CD14-positive monocyte (primary cell): Measurements from ENCODE around the gene INCENP. TPM values are rescaled to one million over a fixed set of nuclear protein-coding genes. Genes with fewer than 3 reads are reported as not detected.
A peak's percentile ranks its signal among the peaks of the same experiment; 100 is the strongest.

Source experiments
- DNase-seq, 3 donors: peaks; one replicate each; pipeline ENCODE4 v3.0.0-alpha.2; 2011 to 2022
- H2AFZ ChIP-seq: 2 replicates; pipeline ENCODE4 v1.6.0; 2012; ENCODE audit warnings: mild to moderate bottlenecking, low read depth, low read length, inconsistent platforms; ENCODE audit not compliant: insufficient read depth, poor library complexity, severe bottlenecking
- H3K27ac ChIP-seq, 2 donors: 1 replicate in 1 of 2; 2 replicates in 1 of 2; pipeline ENCODE4 v1.5.1; 2012 to 2013; ENCODE audit warnings: low read length in 2 of 2, control low read depth in 1 of 2, inconsistent platforms in 1 of 2, low read depth in 1 of 2, mild to moderate bottlenecking in 1 of 2
- H3K27me3 ChIP-seq, 2 donors: one replicate each; pipeline versions ENCODE4 v1.6.0 to v1.6.1; 2011 to 2013; ENCODE audit warnings: low read length in 2 of 2; ENCODE audit not compliant: control insufficient read depth in 2 of 2, insufficient read depth in 2 of 2
- H3K36me3 ChIP-seq, 2 donors: replicated peaks in 1 of 2; 1 replicate in 1 of 2; 2 replicates in 1 of 2; pipeline versions ENCODE4 v1.5.1 to v1.6.1; 2012 to 2013; ENCODE audit warnings: low read length in 2 of 2, control low read depth in 1 of 2, inconsistent platforms in 1 of 2, mild to moderate bottlenecking in 1 of 2; ENCODE audit not compliant: insufficient read depth in 2 of 2, control insufficient read depth in 1 of 2
- H3K4me1 ChIP-seq, 2 donors: 1 replicate in 1 of 2; 2 replicates in 1 of 2; pipeline versions ENCODE4 v1.5.1 to v1.6.1; 2012 to 2013; ENCODE audit warnings: low read length in 2 of 2, control low read depth in 1 of 2, inconsistent platforms in 1 of 2, mild to moderate bottlenecking in 1 of 2, moderate library complexity in 1 of 2; ENCODE audit not compliant: insufficient read depth in 2 of 2, control insufficient read depth in 1 of 2
- H3K4me2 ChIP-seq: replicated peaks from 2 replicates; pipeline ENCODE3; 2012; ENCODE audit warnings: low read length, moderate library complexity, mild to moderate bottlenecking; ENCODE audit not compliant: poor library complexity, severe bottlenecking; ENCODE audit errors: extremely low read depth
- H3K4me3 ChIP-seq, 3 experiments: fragments of 200-600 bp in 1 of 3; sonication (generic) in 1 of 3; replicated peaks in 1 of 3; 1 replicate in 2 of 3; 2 replicates in 1 of 3; pipeline ENCODE4 v1.5.1; 2011 to 2013; ENCODE audit warnings: low read length in 3 of 3, mild to moderate bottlenecking in 3 of 3, control low read depth in 2 of 3, low read depth in 2 of 3, inconsistent platforms in 1 of 3, moderate library complexity in 1 of 3
- H3K79me2 ChIP-seq: 2 replicates; pipeline ENCODE4 v1.6.0; 2012; ENCODE audit warnings: mild to moderate bottlenecking, control low read depth, inconsistent platforms, low read length, moderate library complexity; ENCODE audit not compliant: insufficient read depth
- H3K9ac ChIP-seq: 2 replicates; pipeline ENCODE4 v1.6.0; 2017; ENCODE audit warnings: low read length, mild to moderate bottlenecking; ENCODE audit not compliant: insufficient read depth, poor library complexity, severe bottlenecking
- H3K9me3 ChIP-seq, 2 donors: replicated peaks in 1 of 2; 1 replicate in 1 of 2; 2 replicates in 1 of 2; pipeline versions ENCODE4 v1.5.1 to v1.6.1; 2012 to 2013; ENCODE audit warnings: low read length in 2 of 2, control low read depth in 1 of 2; ENCODE audit not compliant: control insufficient read depth in 1 of 2, insufficient read depth in 1 of 2
- H4K20me1 ChIP-seq: 2 replicates; pipeline ENCODE4 v1.6.0; 2012; ENCODE audit warnings: mild to moderate bottlenecking, low read length, control low read depth, moderate library complexity; ENCODE audit not compliant: insufficient read depth
- H3K27ac Mint-ChIP-seq, 7 donors: one replicate each; pipeline ENCODE4 v1.8.0; 2020; ENCODE audit warnings: mild to moderate bottlenecking in 7 of 7, mixed read lengths in 7 of 7, moderate library complexity in 6 of 7, inconsistent platforms in 2 of 7
- H3K27me3 Mint-ChIP-seq, 3 donors: one replicate each; pipeline ENCODE4 v1.8.0; 2021 to 2022; ENCODE audit warnings: low read depth in 3 of 3, mild to moderate bottlenecking in 3 of 3, mixed read lengths in 3 of 3, moderate library complexity in 3 of 3, inconsistent platforms in 1 of 3
- H3K36me3 Mint-ChIP-seq, 2 donors: one replicate each; pipeline ENCODE4 v1.8.0; 2020; ENCODE audit warnings: mixed read lengths in 2 of 2, inconsistent platforms in 1 of 2, mild to moderate bottlenecking in 1 of 2
- H3K4me1 Mint-ChIP-seq: one replicate; pipeline ENCODE4 v1.8.0; 2020; ENCODE audit warnings: mild to moderate bottlenecking, mixed read lengths
- H3K4me3 Mint-ChIP-seq, 2 donors: one replicate each; pipeline ENCODE4 v1.8.0; 2020; ENCODE audit warnings: mild to moderate bottlenecking in 2 of 2, mixed read lengths in 2 of 2, moderate library complexity in 1 of 2
- H3K9me3 Mint-ChIP-seq, 7 donors: one replicate each; pipeline ENCODE4 v1.8.0; 2020 to 2022; ENCODE audit warnings: mixed read lengths in 7 of 7, mild to moderate bottlenecking in 6 of 7, moderate library complexity in 6 of 7, inconsistent platforms in 2 of 7
- WGBS: methylation state at CpG from one replicate; pipeline ENCODE4 v1.1.5; 2013; ENCODE audit warnings: missing lambda C conversion rate; ENCODE audit not compliant: insufficient coverage; 5-methylcytosine and 5-hydroxymethylcytosine counted together
- intact Hi-C, 2 donors: fragments of 100-400 bp; cut with micrococcal nuclease; formaldehyde crosslinking; loops; one replicate each; pipeline versions ENCODE4 v1.15.0 to v1.15.1; 2023
- polyA plus RNA-seq, 3 donors: library from polyadenylated mRNA; depleted of rRNA in 1 of 3; unstranded in 2 of 3; stranded (reverse) in 1 of 3; fragments of 300-500 nt in 2 of 3; fragments of >200 nt in 1 of 3; fragmentation: Illumina TruSeq in 2 of 3; gene quantifications; 1 replicate in 2 of 3; 2 replicates in 1 of 3; pipeline ENCODE4 v1.2.3, GENCODE V29; 2012 to 2021
- TF ChIP-seq, protein P1 (sequence below): fragments of 200-600 bp; IDR thresholded peaks from one replicate; pipeline ENCODE4 v1.8.0; 2022; ENCODE audit warnings: antibody characterized with exemption, mild to moderate bottlenecking

INCENP gene
- polyA plus RNA-seq, 3 donors = 0.75 to 7.0 (median 1.0) TPM

DNA sequence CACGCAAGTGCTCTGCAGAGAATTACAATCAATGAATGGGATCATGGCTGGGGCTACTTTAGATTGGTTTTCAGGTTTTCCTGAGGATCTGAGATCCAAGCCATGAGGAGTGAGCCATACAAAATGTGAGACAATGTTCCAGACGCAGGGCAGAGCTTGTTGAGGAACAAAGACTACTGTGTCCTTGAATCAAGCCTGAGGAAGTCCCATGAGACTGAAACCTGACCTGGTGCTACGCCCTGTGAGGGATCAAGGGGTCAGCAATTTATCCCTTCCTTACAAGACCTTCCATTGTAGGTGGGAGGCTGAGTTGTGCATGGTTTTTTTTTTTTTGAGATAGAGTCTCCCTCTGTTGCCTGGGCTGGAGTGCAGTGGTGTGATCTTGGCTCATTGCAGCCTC, 2.1 kb downstream of the INCENP start:
- Histone ChIP-seq H3K36me3 (peaks cover 28 to 34% of the 10 kb centered on the region in 2 donors), H3K79me2 (peaks cover 71% of the 10 kb centered on the region), H3K27me3 (no peaks in the 10 kb centered on the region), H4K20me1 (no peaks in the 10 kb centered on the region), H2AFZ (no peak overlapping the region), H3K9me3 (no peaks in the 10 kb centered on the region), H3K27ac (peak overlapping the region in 1 of 2 donors; percentile 9), H3K4me2 (no peak overlapping the region), H3K4me3 (no peak overlapping the region), H3K9ac (no peak overlapping the region), H3K4me1 (peaks cover 17 to 26% of the 10 kb centered on the region in 2 donors)
- H3K4me1 Mint-ChIP-seq = peaks cover 24% of the 10 kb centered on the region
- TF ChIP-seq, protein P1, sequence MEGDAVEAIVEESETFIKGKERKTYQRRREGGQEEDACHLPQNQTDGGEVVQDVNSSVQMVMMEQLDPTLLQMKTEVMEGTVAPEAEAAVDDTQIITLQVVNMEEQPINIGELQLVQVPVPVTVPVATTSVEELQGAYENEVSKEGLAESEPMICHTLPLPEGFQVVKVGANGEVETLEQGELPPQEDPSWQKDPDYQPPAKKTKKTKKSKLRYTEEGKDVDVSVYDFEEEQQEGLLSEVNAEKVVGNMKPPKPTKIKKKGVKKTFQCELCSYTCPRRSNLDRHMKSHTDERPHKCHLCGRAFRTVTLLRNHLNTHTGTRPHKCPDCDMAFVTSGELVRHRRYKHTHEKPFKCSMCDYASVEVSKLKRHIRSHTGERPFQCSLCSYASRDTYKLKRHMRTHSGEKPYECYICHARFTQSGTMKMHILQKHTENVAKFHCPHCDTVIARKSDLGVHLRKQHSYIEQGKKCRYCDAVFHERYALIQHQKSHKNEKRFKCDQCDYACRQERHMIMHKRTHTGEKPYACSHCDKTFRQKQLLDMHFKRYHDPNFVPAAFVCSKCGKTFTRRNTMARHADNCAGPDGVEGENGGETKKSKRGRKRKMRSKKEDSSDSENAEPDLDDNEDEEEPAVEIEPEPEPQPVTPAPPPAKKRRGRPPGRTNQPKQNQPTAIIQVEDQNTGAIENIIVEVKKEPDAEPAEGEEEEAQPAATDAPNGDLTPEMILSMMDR = no peak
- H3K36me3 Mint-ChIP-seq = peaks cover 30 to 37% of the 10 kb centered on the region in 2 donors
- H3K27me3 Mint-ChIP-seq = peaks cover 0 to 2% (median 0%) of the 10 kb centered on the region in 3 donors
- WGBS = 41% methylated on average over 2 of the region's 3 CpGs
- no peak overlapping the region for H3K4me3 Mint-ChIP-seq
- no peaks in the 10 kb centered on the region for H3K9me3 Mint-ChIP-seq
- intact Hi-C loops = no loop called here
- DNase-seq = no peak
- H3K27ac Mint-ChIP-seq = peak overlapping the region in 5 of 7 donors; percentile 42 to 70 (median 64)

DNA sequence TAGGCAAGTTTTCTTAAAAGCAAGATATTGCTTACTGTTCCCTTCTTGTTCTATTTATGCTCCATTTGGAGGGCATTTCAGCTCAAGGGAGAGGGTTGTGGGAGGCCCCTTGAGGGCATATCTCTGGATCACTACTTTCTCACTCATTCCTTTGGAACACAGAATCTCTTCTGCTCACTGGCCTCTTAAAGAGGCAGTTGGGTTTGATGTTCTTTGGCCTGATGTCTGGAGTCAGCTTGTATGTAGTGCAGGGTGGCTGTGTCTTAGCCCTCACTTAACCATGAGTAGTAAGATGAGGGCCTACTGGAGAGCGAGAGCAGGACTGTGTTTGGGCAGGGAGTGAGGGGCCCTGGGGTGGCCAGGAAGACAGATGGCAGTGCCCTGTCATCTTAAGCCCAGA, 3.6 kb downstream of the INCENP start:
- WGBS = 93% methylated on average over 1 of the region's 1 CpG
- H3K27ac Mint-ChIP-seq = peak overlapping the region in 2 of 7 donors; percentile 19 to 77

More for the DNA sequence above, 3.6 kb downstream of the INCENP start:
- no peaks in the 10 kb centered on the region for H3K9me3 Mint-ChIP-seq
- H3K4me2 ChIP-seq = no peak overlapping the region
- peaks cover 43 to 50% of the 10 kb centered on the region in 2 donors for H3K36me3 ChIP-seq
- H3K36me3 Mint-ChIP-seq = peaks cover 44 to 53% of the 10 kb centered on the region in 2 donors
- peaks cover 24% of the 10 kb centered on the region for H3K4me1 Mint-ChIP-seq
- H3K9ac ChIP-seq = no peak overlapping the region
- TF ChIP-seq, protein P1 = no peak
- no peaks in the 10 kb centered on the region for H3K27me3 ChIP-seq
- H3K9me3 ChIP-seq = no peaks in the 10 kb centered on the region
- no peak overlapping the region for H3K4me3 ChIP-seq
- H2AFZ ChIP-seq = no peak overlapping the region
- H3K4me3 Mint-ChIP-seq = no peak overlapping the region
- intact Hi-C loops = no loop called here
- DNase-seq = no peak
- peaks cover 17 to 26% of the 10 kb centered on the region in 2 donors for H3K4me1 ChIP-seq
- H3K27me3 Mint-ChIP-seq = peaks cover 0 to 2% (median 0%) of the 10 kb centered on the region in 3 donors
- peaks cover 87% of the 10 kb centered on the region for H3K79me2 ChIP-seq
- H4K20me1 ChIP-seq = no peaks in the 10 kb centered on the region
- peak overlapping the region in 1 of 2 donors; percentile 56 for H3K27ac ChIP-seq
